ENCODE data around the gene TAOK2. TPM values are rescaled to one million over a fixed set of nuclear protein-coding genes. Genes with fewer than 3 reads are reported as not detected.

The TAOK2 gene
- total and polyA plus RNA-seq, 8 donors, result 12.5 to 135 (median 34.3) TPM

- Histone ChIP-seq H3K27ac (no peak within 1 kb of the TSS), H3K27me3 (peaks cover 24 to 98% (median 70%) of the 10 kb centered on the region in 3 donors)
- no peak for TF ChIP-seq EP300 (IDR thresholded peaks at IDR 0.05)
- TF ChIP-seq POLR2AphosphoS5 (IDR thresholded peaks at IDR 0.05), result no peak
- TF ChIP-seq, protein P1, sequence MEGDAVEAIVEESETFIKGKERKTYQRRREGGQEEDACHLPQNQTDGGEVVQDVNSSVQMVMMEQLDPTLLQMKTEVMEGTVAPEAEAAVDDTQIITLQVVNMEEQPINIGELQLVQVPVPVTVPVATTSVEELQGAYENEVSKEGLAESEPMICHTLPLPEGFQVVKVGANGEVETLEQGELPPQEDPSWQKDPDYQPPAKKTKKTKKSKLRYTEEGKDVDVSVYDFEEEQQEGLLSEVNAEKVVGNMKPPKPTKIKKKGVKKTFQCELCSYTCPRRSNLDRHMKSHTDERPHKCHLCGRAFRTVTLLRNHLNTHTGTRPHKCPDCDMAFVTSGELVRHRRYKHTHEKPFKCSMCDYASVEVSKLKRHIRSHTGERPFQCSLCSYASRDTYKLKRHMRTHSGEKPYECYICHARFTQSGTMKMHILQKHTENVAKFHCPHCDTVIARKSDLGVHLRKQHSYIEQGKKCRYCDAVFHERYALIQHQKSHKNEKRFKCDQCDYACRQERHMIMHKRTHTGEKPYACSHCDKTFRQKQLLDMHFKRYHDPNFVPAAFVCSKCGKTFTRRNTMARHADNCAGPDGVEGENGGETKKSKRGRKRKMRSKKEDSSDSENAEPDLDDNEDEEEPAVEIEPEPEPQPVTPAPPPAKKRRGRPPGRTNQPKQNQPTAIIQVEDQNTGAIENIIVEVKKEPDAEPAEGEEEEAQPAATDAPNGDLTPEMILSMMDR (IDR thresholded peaks at IDR 0.05), result no peak
- no peak for TF ChIP-seq POLR2A (IDR thresholded peaks at IDR 0.05)
These were observed 57.3 kb downstream of the TAOK2 start, which contains the start of gene TLCD3B for GRCh38 chr16:30030841-30031413. TLCD3B (minus strand) TSS chr16:30031271; CDS start chr16:30030527, 744 bp downstream.

GRCh38 chr16:30031477-30031918 lies 57.8 kb downstream of the TAOK2 start:
- Histone ChIP-seq H3K27ac (no peak overlapping the region), H3K9me3 (no peaks in the 10 kb centered on the region), H3K27me3 (peaks cover 21 to 98% (median 70%) of the 10 kb centered on the region in 3 donors), H3K4me3 (peak overlapping the region in 2 of 4 donors; percentile 5 to 26), H3K4me1 (peaks cover 7 to 12% (median 9%) of the 10 kb centered on the region in 4 donors), H3K36me3 (no peaks in the 10 kb centered on the region)
- DNase-seq, result no peak
- TF ChIP-seq POLR2A (IDR thresholded peaks at IDR 0.05) (no peak), POLR2AphosphoS5 (IDR thresholded peaks at IDR 0.05) (no peak), EP300 (IDR thresholded peaks at IDR 0.05) (no peak)
- TF ChIP-seq, protein P1 (IDR thresholded peaks at IDR 0.05), result no peak
- intact Hi-C loops (cut with DNase I; ENCODE audit: low total_unique reads), result no loop called here
- 16 to 23% (median 21%) methylated on average over 11 of the region's 11 CpGs for WGBS, 5 donors

More at GRCh38 chr16:30030841-30031413, 57.3 kb downstream of the TAOK2 start, which contains the start of gene TLCD3B:
- H3K4me1 ChIP-seq, result peaks cover 7 to 12% (median 9%) of the 10 kb centered on the region in 4 donors
- peak in 1 of 2 donors; percentile 43 for DNase-seq
- intact Hi-C loops (cut with DNase I; ENCODE audit: low total_unique reads), result no loop called here
- H3K36me3 ChIP-seq, result no peaks in the 10 kb centered on the region
- no peaks in the 10 kb centered on the region for H3K9me3 ChIP-seq
- peak within 1 kb of the TSS; percentile 5 to 26 (median 20) for H3K4me3 ChIP-seq
- 0 to 5% (median 2%) methylated on average over 17 to 27 of the region's 27 CpGs for WGBS, 5 donors

- Histone ChIP-seq H3K27ac (no peak overlapping the region), H3K4me1 (peaks cover 7 to 12% (median 9%) of the 10 kb centered on the region in 4 donors), H3K9me3 (no peaks in the 10 kb centered on the region), H3K4me3 (no peak overlapping the region), H3K27me3 (peaks cover 19 to 97% (median 70%) of the 10 kb centered on the region in 3 donors), H3K36me3 (no peaks in the 10 kb centered on the region)
- DNase-seq, result peak; percentile 48 to 82
- TF ChIP-seq POLR2AphosphoS5 (IDR thresholded peaks at IDR 0.05) (no peak), EP300 (IDR thresholded peaks at IDR 0.05) (no peak), POLR2A (IDR thresholded peaks at IDR 0.05) (no peak)
- TF ChIP-seq, protein P1 (IDR thresholded peaks at IDR 0.05), result peak in 4 of 7 experiments; percentile 33 to 63 (median 48)
- 24 to 36% (median 26%) methylated on average over 10 to 12 of the region's 12 CpGs for WGBS, 5 donors
- intact Hi-C loops (cut with DNase I; ENCODE audit: low total_unique reads), result no loop called here
These were observed 58.6 kb downstream of the TAOK2 start for GRCh38 chr16:30032083-30032819.

- Histone ChIP-seq H3K27ac (no peak overlapping the region), H3K4me1 (peaks cover 7 to 12% (median 9%) of the 10 kb centered on the region in 4 donors), H3K36me3 (no peaks in the 10 kb centered on the region), H3K9me3 (no peaks in the 10 kb centered on the region), H3K4me3 (no peak overlapping the region), H3K27me3 (peaks cover 15 to 87% (median 65%) of the 10 kb centered on the region in 3 donors)
- DNase-seq, result no peak
- intact Hi-C loops (cut with DNase I; ENCODE audit: low total_unique reads), result no loop called here
- no peak for TF ChIP-seq POLR2A (IDR thresholded peaks at IDR 0.05)
- WGBS, 5 donors, result 59 to 81% (median 71%) methylated on average over 7 of the region's 7 CpGs
These were observed 59.6 kb downstream of the TAOK2 start for GRCh38 chr16:30033270-30033669.
